NK-92 (cell line): Measurements from ENCODE around the gene DCAKD.
"Not testable (repeated sequence)": the region's sequence is repeated elsewhere in the genome, so short reads cannot be mapped to it uniquely, and the experiment has no call there.

Source experiments
- DNase-seq: peaks from one replicate; lab custom pipeline; 2025; ENCODE audit not compliant: unreplicated experiment; lab: John Stamatoyannopoulos, UW

DCAKD gene

DNA sequence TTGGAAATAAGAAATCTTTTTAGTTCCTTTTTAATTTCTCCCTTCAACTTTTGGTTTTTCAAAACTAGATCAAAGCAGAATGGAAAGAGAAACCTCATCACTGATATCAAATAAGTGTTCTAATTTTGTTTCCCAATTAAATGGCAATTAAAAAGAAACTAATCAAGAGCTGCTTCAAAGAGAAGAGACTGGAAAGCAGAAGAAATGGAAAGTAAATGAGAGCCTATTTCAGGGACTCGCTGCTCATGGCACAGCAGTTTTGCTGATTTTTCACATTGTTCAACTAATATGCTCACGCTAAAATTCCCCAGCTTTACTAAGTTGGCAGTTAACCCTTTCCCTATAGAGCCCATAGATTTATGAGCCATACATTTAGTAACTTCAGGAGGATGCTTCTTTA, 16.2 kb upstream of the DCAKD start:
- DNase-seq = no peak

DNA sequence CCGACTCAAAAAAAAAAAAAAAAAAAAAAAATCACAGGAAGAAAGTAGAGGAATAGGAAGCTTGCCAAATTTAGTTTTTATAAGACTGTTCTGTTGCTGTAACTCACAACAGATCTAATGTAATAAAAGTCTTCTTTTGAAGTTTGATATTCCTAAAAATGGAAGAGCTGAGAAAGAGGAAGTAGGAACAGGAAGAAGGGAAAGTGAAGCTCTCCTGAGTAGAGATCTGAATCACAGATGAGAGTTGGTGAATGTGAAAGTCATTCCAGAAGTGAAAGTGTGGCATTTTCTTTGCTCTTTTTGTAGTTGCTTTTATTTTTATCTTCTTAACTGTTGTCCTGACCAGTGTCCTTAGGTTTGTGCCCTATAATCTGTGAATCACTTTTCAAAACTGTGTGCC, 11.8 kb upstream of the DCAKD start:
- DNase-seq = no peak

DNA sequence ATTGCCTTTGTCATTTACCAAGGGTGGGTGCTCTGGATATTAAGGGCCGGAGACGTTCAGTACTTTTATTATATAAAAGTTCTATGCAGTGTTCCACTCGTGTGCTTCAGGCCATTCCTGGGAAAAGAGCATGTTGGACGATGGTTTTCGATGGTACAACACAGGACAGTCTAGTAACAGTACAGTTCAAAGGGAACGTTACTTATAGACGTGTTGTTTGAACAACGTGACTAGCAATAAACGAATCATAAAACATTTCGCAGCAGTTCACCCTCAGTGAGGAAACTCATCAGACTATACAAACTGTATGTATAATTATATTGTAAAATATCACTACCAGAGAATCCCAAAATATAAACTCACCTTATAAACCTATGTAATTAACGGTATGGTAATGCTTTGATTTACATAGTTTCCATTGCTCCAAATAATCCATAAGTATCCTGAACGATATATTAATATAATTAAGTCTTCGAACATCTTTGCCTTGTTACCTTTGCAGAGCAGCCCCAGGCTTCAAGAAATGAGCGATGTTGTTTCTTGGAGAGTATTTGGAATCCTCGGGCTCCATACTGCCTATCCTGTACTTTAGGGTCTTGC, 10.3 kb upstream of the DCAKD start:
- no peak for DNase-seq

DNA sequence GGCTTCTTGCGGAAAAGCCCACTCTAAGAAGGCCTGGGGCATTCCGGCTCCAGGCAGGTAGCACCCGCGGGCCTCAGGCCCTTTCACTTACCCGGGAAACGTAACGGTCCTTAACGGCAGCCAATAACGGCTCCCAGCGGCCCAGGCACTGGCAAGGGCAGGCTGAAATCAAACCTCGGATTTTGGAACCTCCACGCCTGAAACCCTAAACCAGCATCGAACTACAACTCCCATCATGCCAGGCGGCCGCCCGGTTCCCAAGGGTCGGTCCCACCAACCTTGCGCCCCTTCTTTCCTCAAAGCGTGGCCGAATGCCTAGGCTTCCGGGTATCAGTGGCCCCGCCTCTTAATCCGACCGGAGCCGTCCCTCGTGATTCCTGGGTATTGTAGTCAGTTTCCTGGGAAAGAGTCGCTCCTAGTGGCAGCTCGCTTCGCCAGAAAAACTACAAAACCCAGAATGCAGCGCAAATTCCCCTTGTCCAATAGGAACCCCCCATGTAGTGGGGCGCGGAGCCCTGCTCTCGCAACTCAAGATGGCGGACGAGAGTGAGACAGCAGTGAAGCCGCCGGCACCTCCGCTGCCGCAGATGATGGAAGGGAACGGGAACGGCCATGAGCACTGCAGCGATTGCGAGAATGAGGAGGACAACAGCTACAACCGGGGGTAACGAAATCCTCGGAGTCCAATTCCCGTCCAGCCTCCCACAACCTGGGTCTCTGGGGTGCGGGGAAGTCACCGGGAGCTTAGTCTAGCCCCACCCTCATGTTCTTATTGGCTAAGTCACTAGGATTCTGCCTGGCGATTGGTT, 9.6 kb upstream of the DCAKD start, which contains the start of gene NMT1:
NMT1 (plus strand) TSS at position 521 of the 809 bp plus-strand sequence; CDS start at position 534, 13 bp downstream.
- peak; percentile 70 for DNase-seq

DNA sequence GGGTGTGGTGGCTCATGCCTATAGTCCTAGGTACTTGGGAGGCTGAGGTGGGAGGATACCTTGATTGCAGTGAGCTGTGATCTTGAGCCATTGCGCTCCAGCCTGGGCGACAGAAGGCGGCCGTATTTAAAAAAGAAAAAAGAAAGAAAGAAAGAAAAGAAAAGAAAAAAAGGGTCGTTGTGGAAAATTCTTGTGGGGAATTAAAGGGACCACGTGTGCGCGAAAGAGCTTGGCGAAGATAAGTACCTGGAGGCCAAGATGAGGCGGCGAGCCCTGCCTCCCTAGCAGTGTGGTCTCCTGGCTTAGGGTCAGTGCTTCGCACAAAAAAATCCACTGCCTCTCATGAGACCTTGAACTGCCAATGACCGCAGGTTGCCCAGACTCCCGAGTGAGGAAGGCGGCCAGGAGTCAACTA, 9.0 kb upstream of the DCAKD start:
- DNase-seq = no peak

DNA sequence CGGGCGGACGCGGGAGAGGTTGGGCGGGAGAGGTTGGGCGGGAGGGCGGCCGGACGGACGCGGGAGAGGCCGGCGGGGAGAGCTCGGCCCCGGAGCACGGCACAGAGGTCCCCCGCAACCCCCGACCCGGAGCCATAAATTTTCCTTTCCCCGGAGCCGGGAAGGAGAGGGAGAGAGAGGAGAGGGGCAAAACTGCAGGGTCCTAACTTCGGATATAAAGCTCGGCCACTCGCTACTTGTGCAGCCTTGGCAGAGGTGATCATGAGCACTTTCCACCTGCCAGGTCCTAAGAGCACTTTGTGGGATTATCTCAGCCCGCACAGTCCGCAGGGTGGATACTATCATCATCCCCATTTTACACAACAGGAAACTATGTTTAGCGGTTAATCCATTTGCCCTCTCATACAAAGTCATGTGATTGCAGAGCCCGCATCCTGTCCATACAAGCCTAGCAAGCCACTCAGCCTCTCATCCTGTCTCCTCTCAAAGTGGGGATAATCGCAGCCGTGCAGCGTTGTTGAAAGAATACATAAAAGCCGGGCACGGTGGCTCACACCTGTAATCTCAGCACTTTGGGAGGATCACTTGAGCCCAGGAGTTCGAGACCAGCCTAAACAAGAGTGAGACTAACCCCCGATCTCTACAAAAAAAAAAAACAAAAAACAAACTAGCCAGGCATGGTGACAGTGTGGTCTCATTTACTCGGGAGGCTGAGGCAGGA, 780 bp upstream of the DCAKD start:
- DNase-seq = no peak

DNA sequence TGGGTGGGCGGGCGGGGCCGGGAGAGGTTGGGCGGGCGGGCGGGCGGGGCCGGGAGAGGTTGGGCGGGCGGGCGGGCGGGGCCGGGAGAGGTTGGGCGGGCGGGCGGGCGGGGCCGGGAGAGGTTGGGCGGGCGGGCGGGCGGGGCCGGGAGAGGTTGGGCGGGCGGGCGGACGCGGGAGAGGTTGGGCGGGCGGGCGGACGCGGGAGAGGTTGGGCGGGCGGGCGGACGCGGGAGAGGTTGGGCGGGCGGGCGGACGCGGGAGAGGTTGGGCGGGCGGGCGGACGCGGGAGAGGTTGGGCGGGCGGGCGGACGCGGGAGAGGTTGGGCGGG, 254 bp upstream of the DCAKD start:
- not testable (repeated sequence) for DNase-seq

DNA sequence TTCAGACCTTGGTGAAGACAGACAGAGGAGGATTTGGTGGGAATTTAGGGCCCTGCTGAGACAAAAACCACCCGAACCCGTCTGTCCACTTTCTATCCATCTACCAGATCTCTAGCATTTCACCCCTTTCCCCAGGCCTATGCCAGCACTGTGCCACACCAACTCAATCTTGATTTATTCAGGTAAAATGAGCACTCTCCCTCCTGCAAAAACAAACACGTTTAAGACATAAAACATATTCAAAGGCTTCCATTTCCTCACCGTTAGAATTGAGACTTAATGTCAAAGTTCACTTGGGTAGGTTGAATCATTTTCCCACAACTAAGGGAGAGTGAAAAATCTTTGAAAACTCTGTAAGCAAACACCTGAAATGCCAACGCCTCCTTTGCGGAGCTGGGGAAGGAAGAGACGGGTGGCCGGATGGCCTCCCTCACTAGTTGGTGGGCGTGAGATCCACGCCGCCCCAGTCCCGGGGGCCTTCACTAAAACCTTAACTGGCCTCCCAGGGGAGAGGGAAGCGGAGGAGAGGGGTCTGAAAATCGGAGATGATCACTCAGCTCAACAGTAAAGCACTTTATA, 862 bp downstream of the DCAKD start:
- no peak for DNase-seq

DNA sequence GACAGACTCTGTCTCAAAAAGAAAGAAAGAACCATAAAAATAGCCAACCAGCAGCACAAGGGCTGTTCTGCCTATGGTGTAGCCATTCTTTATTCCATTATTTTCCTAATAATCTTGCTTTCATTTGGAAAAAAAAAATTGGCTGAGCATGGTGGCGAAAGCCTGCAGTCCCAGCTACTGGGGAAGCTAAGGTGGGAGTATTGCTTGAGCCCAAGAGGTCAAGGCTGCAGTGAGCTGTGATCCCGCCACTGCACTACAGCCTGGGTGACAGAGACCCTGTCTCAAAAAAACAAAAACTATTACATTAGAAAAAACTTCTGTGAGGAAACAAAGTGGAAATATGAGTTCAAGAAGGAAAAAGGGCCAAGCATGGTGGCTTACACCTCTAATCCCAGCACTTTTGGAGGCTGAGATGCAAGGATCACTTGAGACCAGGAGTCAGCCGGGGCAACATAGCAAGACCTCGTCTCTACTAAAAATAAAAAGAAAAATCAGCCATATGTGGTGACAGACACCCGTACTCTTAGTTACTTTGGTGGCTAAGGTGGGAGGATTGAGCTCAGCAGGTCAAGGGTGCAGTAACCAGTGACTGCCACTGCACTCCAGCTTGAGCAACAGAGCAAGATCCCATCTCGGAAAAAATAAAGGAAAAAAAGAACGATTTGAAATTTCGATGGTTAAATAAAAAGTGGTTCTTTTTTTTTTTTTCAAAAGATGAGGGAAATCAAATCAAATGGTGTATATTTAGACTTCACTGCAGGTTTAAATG, 2.5 kb downstream of the DCAKD start:
- DNase-seq = no peak

DNA sequence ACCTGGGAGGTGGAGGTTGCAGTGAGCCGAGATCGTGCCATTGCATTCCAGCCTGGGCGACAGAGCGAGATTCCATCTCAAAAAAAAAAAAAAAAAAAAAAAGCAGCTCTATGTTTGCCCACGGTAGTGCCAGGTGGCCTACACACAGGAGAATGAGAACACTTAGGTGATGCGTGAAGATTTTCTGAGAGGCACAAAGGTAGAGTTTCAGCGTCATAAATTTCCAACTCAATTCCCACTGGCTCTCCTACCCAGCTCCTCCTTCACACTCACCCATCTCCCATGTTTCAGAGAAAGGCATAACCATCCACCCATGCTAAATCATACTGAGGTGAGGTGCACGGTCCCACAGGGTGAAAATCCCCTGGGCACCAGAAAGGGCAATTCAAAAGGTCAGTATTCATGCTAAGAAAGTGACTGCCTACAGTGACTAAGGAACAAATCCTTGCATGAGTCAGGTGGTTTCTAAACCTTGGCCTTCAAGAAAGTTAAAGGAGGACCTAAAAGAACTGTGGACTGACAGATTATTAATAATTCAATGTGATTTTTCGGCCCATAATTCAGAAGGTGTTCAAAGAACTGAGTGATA, 4.8 kb downstream of the DCAKD start:
- no peak for DNase-seq

DNA sequence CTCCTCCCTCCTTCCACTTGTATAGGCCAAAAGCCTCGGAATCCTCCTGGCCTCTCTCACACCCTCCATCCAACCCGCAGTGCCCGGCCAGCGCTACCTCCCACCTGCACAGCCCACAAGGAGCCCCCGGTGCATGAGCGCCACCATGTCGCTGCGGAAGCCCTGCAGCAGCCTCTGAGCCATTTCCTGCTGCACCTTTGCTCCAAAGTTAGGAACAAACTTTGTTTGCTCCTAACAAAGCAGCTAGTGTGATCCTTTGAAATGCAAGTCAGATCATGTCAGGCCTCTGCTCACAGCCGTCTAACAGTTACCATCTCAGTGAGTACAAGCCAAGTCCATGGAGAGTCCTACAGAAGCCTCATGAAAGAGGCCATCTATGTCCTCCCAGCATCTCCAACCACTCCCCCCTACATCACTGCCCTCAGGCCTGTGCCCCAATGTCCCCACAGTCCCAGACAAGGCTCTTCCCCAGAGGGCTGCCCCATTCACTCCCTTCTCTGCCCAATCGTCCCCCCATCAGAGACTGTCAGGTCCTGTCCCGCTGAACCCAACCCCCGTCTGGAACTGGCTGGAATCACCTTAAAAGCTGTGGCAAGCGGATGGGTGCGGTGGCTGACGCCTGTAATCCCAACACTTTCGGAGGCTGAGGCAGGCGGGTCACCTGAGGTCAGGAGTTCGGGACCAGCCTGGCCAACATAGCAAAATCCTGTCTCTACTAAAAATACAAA, 7.5 kb downstream of the DCAKD start:
- DNase-seq = no peak

DNA sequence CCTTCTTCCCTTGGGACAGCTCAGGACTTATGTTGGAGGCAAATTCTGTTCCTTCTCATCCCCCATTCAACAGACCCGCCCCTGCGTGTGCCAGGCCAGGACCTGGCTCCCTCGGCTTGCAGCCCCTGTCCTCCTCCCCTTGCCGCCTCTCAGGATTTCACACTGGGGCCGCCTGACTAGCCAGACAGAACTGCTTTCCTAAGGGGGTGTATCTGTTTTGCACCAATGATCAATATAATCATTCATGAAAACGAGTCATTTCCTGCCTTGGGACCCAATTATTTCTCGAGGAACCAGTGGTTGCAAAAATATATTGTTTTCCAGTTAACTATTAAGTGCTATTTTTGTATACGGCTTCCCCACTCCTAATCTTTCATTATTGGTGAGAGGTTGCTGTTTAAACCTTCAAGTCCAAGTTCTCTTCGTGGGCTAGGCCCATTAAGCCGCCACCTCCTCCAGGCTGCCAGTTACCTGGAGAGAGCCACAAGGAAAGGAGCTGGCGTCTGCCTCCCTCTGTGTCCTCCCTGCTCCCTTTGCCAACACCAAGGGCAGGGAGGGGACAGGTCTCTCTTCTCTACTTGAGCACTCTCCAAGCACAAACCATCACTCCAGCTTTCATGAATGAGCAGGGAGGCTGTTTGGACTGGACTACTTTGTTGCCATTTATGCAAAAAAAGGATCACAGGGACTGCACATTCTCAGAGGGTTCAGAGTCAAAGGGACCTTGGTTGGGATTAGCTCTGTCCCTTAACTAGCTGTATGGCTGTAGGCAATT, 8.9 kb downstream of the DCAKD start:
- DNase-seq = no peak

DNA sequence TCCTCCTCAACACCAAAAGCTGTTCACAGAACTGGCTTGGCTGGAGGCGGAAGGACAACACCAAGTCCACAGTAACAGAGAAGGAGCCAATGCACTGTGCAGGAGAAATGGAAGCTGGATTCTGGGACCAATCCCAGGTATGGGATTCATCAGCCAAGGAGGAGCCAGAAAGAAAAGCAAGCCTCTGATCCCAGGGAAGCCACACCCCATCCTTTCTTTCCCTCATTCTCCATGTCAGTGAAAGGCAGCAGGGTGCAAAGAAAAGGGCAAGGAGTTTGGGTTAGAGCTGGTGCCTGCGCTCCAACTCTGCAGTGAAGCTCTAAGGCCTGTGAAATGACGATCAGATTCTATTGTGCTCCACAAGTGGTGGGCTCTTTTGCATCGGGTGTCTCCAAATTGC, 11.0 kb downstream of the DCAKD start:
- DNase-seq = no peak

DNA sequence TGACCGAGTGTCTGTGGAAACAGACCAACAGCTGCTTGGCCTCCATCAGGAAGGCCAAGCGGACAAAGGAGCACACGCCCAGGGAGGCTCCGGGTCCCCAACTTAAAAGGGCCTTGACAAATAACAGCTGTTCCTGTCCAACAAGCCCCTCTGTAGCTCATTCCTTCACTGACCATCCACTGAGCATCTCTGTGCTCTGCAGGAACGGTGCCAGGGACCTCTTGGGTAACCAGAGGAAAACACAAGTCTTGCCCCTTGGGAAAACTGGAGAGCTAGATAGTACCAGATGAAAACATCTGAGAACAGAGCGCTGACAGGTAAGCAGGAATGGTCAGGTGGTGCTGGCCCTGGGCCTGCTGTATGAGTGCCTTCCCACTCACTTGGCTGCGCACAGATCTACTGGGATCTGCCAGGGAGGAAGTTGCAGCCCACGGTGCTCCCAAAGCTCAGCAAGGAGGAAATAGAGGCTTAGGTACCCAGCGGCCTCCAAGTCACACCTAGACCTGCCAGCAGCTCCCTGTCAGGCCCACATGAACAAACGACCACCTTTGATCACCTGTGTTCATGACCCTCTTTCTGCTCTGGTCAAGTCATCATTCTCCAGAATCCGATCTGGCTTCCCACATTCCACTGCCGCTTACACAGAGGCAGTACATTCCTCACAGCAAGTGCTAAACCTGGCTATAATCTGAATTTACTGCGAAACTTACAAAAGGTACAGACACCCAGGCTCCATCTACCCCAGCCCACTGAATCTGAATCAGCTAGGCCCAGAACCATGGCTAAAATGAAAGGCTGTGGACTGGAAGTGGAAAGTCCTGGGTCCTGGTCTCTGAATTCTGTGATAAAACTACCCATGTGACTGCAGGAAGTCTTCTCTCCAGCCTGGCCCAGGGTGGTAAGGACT, 12.5 kb downstream of the DCAKD start:
- DNase-seq = no peak

DNA sequence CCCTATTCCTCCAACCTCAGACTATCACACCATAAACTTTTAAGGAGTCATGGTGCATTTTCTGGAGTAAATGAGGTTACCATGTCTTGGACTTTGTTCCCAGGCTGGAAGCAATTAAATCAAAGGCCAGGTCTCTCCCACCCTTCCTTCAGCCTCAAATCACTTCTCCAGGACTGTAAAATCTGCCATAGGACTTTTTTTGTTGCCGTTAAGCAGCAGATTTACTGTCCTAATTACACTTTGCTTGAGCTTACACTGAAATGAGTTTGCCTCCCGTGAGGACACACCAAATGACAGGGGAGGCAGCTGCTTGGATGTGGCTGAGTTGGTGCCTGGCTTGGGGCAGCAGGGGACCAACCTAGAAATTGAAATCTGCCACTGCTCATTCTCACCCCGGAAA, 14.7 kb downstream of the DCAKD start:
- DNase-seq = no peak

DNA sequence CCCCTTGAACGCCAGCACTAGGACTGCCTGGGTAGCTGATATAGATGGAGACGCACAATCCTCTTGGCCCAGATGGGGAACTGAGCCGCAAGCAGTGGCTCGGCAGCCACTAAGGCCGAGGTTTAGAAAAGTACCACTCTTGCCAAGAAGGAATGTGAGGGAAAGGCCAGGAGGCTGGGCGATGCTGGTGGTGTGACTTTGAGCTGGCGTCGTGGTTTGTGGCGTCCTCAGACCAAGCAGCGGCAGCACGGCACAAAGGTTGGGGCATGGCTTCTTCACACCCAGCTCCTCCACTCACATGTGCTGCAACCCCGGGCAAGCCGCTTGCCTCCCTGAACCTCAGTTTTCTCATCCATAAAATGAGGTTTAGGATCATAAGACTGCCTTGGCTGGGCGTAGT, 15.6 kb downstream of the DCAKD start:
- no peak for DNase-seq

DNA sequence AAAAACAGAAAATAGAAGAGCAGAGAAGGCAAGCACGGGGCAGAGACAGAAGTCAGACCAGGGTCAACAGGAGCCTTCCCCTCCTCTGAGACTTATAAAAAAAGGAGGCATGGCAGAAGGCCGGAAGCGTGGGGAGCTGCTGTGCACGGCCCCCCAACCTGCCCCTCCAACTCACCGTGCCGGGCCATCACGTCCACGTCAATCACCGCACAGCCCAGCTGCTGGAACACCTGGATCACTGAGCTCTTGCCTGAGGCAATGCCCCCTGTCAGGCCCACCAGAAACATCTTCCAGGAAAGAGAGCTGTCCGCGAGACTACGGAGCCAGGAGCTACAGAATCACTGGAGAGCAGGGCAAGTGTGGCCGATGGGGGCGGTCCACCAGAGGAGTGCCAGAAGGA, 16.8 kb downstream of the DCAKD start:
- DNase-seq = no peak

DNA sequence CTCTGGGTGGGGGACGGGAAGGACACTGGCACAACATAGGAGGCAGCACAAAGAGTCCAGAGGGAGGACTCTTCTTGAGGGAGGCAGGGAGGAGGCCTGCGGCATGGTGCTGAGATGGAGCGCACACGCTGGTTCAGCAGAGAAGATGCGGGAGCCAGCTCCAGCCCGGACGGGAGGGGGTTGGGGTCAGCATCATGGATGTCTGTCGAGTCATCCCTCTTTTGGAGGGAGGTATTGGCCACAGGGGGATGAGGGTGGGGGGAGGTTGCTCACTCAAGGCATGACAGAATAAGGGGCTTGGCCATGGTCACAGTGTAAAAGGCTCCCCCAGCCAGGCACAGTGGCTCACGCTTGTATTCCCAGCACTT, 19.3 kb downstream of the DCAKD start:
- DNase-seq = no peak
